Stimulated activated CD8-positive, alpha-beta memory T cell treated with anti-CD3 and anti-CD28 coated beads, Interleukin-12 subunit alpha, Interleukin-12 subunit beta, amount 100 ng/mL, for 4 hours (primary cell): ENCODE data around the gene FSCN2.
"Not testable (repeated sequence)": the region's sequence is repeated elsewhere in the genome, so short reads cannot be mapped to it uniquely, and the experiment has no call there.

ENCODE experiments used
- DNase-seq: peaks from one replicate; pipeline ENCODE4 v3.0.0-alpha.2; 2020; ENCODE audit warnings: low read depth

Gene FSCN2

DNA sequence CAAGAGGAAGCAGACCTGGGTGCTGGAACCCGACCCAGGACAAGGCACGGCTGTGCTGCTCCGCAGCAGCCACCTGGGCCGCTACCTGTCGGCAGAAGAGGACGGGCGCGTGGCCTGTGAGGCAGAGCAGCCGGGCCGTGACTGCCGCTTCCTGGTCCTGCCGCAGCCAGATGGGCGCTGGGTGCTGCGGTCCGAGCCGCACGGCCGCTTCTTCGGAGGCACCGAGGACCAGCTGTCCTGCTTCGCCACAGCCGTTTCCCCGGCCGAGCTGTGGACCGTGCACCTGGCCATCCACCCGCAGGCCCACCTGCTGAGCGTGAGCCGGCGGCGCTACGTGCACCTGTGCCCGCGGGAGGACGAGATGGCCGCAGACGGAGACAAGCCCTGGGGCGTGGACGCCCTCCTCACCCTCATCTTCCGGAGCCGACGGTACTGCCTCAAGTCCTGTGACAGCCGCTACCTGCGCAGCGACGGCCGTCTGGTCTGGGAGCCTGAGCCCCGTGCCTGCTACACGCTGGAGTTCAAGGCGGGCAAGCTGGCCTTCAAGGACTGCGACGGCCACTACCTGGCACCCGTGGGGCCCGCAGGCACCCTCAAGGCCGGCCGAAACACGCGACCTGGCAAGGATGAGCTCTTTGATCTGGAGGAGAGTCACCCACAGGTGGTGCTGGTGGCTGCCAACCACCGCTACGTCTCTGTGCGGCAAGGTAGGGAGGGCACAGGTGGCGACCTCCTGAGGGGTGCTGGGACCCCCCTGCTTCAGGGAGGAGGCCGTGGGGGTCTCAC, 667 bp downstream of the FSCN2 start:
- no peak for DNase-seq

DNA sequence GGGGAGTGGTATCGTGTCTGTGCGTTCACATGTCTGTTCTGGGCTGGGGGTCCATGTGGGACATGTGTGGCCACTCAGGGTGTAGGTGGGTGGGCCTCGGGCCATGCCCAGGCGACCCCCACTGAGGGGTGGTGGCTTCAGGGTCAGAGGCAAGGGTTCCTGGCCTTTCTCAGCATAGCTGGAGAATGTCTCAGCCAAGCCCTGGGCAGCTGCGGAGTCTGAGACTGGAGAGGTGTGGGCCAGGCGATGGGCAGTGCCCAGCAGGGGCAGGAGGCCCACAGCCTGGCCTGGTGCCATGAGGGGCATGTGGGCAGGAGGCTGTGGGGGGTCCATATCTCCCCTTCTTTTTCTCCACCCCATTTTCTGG, 1.2 kb downstream of the FSCN2 start:
- DNase-seq: no peak

GRCh38 chr17:81531013-81531412, 2.8 kb downstream of the FSCN2 start:
- not testable (repeated sequence) for DNase-seq

DNA sequence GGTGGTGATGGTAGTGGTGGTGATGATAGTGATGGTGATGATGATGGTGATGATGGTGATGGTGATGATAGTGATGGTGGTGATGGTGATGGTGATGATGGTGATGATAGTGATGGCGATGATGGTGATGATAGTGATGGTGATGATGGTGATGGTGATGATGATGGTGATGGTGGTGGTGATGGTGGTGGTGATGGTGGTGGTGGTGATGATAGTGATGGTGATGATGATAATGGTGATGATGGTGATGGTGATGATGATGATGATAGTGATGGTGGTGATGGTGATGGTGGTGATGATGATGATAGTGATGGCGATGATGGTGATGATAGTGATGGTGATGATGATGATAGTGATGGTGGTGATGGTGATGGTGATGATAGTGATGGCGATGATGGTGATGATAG, 3.8 kb downstream of the FSCN2 start:
- DNase-seq: not testable (repeated sequence)

GRCh38 chr17:81532490-81533287, 4.5 kb downstream of the FSCN2 start:
- no peak for DNase-seq

DNA sequence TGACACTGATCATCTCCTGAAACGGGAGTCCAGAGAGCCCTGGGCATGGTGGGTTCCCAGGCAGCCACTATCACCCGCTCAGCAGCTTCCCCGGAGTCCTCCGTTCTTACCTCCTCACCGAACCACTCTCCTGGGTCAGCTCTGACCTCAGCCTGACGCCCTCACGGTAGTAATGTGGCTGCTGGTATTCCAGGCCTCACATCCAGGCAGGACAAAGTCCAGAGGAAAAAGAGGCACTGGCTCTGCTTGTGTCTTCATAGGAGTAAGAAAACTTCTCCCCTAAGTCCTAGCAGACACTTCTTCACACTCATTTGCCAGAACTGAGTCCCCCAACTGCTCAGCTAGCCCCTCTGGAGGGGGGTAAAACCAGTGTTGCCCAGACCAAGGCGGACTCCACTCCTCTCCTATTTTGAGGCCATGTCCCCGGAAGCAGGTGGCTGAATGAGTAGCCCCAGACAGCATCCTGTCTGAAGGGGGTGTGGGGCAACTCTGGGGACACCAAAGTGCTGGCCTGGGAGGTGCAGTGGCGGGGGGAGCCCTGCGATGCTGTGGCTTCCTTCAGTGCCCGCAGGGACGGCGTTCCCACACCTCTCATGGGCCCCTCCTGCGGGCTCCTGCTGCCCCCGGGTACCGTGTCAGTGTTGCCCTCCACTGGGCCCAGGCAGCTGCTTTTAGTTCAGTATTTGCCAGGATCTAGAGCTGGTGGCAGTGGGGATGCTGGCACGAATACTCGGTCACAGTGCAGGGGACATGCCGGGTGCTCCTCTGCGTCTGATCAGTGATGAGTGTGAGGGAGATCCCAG, 5.4 kb downstream of the FSCN2 start:
- no peak for DNase-seq

- no peak for DNase-seq
Observed at GRCh38 chr17:81534157-81535006, 6.2 kb downstream of the FSCN2 start.

DNA sequence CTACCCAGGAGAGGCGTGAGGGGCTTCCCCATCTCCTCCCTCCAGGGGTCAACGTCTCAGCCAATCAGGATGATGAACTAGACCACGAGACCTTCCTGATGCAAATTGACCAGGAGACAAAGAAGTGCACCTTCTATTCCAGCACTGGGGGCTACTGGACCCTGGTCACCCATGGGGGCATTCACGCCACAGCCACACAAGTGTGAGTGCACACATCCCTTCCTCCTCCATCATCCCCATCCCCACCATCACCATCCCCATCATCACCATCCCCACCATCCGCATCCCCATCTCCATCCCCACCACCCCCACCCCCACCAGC, 6.8 kb downstream of the FSCN2 start:
- DNase-seq: no peak

DNA sequence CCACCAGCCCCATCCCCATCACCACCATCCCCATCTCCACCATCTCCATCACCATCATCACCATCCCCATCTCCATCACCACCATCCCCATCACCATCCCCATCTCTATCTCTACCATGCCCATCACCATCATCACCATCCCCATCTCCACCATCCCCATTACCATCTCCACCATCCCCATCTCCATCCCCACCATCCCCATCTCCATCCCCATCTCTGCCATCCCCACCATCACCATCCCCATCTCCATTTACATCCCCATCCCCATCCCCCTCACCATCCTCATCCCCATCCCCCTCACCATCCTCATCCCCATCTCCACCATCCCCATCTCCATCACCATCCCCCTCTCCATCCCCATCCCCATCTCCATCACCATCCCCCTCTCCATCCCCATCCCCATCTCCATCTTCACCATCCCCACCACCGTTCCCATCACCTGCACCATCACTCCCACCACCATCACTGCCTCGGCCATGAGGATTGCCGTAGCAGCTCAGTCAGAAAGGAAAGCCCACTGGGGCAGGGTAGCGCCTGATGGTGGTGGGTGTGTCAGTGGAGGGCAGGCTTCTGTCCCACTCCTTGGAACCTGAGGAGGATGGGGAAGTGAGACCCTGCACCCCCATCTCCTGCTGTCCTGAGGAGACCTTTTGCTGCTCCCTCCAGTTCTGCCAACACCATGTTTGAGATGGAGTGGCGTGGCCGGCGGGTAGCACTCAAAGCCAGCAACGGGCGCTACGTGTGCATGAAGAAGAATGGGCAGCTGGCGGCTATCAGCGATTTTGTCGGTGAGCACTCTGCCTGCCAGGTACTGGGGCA, 7.5 kb downstream of the FSCN2 start:
- no peak for DNase-seq

DNA sequence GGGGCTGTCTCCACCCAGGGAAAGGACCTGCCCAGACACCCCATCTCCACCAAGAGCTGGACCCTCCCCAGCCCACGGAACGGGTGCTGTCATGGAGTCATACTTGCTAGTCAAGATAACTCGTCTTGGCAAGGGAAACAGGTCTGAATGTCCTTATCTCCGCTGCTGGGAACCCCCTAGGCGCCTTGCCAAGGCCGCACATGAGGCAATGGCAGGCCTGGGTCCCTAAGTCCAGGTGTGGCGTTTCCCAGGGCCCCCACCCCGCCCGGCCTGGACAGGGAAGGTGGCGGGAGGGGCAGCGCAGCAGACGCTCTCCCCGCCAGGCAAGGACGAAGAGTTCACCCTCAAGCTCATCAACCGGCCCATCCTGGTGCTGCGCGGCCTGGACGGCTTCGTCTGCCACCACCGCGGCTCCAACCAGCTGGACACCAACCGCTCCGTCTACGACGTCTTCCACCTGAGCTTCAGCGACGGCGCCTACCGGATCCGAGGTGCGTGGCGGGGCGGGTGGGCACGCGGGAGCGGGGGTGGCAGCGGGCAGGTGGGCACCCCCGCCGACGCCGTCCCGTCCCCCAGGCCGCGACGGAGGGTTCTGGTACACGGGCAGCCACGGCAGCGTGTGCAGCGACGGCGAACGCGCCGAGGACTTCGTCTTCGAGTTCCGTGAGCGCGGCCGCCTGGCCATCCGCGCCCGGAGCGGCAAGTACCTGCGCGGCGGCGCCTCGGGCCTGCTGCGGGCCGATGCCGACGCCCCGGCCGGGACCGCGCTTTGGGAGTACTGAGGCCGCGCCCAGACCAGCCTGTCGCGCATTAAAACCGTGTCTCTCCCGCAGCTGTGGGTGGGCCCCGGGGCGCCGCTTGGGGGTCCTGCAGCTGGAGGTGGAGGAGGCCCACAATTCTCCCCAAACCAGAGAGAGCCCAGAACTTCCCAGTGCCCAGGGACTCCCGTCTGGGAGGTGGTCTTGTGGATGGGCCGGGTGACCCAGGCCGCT, 8.4 kb downstream of the FSCN2 start:
- no peak for DNase-seq

DNA sequence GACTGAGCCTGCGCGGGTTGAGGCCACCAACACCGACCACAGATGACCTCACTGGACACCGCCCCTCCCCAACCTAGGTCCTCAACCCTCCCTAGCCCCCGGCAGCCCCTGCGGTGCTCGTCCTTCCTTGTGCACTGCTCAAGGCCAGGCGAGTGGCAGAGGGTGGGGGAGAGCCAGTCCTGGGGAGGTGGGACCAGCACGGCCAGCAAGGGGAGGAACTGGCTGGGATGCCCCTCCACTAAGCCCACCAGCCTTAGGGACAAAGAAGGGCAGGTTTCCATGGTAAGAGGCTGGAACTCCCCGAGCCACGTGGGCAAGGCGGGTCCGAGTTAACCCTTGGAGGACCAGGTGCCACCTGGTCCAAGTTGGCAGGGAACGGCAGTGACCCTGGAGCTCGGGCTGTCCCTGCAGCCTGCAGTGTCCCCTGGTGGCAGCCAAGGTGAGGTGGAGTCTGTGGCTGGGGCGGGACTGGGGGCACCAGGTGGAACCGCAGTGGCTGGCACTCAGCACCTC, 9.2 kb downstream of the FSCN2 start:
- DNase-seq: no peak

DNA sequence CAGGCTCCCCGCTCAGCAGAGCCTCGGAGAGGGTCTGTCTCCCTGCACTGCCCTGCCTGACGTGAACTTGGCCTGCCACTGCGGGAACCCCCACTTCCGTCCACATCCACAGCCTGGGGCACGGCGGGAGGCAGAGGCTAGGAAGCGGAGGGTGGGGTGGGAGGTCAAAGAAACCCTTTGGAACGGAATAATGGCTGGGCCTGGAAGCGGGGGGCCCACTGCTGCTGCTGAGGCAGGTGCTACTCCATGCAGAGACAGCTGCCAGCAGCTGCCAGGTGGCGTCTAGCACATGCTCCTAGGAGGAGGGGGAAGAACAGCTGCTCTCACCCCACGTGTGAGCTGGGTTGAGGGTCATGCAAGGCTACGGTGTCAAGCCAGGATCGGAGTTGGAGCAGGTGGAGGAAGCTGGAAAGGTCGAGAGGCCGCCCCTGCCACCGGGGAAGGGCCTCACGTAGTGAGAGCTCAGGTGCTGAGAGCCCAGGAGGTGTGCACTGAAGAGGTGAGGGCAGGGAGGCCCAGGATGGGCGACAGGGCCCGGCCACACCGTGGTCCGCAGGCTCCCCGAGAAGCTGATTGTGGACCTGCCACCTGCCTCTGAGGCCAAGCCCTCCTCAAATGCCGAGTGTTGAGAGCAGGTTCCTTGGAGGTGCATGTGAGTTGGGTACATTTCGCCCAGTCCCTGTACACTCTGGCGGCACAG, 9.8 kb downstream of the FSCN2 start:
- DNase-seq: no peak

GRCh38 chr17:81538651-81539570, 10.7 kb downstream of the FSCN2 start:
- no peak for DNase-seq

DNA sequence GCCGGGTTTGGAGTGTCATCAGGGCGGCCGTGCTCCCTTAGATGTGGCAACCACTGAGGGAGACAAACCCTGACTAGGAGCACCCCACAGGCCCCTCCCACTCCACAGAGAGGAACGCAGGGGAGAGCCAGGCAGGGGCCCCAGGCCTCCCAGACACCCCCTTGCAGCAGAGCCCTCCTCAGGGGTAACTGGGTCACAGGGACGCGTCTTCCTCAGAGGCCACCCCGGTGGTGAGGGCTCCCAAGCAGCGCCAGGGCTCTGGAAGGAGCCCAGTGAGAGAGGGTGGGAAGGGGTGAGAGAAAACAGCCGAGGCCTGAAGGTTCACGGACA, 11.4 kb downstream of the FSCN2 start:
- no peak for DNase-seq

GRCh38 chr17:81539961-81540675, 11.9 kb downstream of the FSCN2 start:
- no peak for DNase-seq

DNA sequence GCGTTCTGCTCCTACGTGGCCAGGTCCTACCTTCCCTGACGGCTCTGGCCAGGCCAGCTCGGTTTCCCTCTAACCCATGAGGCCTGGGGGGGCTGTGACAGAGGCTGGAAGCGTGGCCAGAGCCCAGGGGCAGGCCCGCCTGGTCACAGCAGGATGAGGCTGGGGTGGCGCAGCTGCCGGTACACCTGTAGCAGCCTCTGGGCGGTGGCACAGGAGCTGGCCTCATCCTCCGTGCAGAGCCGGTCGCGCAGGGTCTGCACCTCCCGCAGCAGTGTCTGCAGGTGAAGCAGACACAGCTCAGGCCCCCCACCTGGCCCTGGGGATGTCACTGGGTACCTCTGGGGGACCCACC, 12.5 kb downstream of the FSCN2 start:
- no peak for DNase-seq

- no peak for DNase-seq
Observed at GRCh38 chr17:81541123-81541522, 12.9 kb downstream of the FSCN2 start.
